UCSD-AML1 (cell line): Measurements from ENCODE around the gene DGKD.
"Not testable (repeated sequence)": the region's sequence is repeated elsewhere in the genome, so short reads cannot be mapped to it uniquely, and the experiment has no call there.

Experiments
- DNase-seq: peaks from one replicate; lab custom pipeline; 2025; ENCODE audit not compliant: unreplicated experiment; lab: John Stamatoyannopoulos, UW

Gene DGKD

GRCh38 chr2:233361297-233361696 lies 7.0 kb downstream of the DGKD start:
- no peak for DNase-seq

DNA sequence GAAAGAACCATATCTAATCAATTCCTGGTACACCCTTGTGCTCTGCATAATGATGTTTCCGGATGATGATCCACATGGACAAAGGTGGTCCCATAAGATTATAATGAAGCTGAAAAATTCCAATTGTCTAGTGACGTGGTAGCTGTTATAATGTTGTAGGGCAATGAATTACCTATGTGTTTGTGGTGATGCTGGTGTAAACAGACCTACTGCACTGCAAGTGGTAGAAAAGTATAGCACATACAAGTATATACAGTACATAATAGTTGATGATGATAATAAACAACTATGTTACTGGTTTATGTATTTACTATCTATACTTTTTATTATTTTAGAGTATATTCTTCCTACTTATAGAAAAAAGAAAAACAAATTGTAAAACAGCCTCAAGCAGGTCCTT lies 8.4 kb downstream of the DGKD start:
- DNase-seq, result no peak

- no peak for DNase-seq
Measured at GRCh38 chr2:233363744-233364235, 9.5 kb downstream of the DGKD start.

GRCh38 chr2:233365861-233366520 lies 11.7 kb downstream of the DGKD start:
- no peak for DNase-seq

GRCh38 chr2:233367586-233367985 lies 13.3 kb downstream of the DGKD start:
- no peak for DNase-seq

DNA sequence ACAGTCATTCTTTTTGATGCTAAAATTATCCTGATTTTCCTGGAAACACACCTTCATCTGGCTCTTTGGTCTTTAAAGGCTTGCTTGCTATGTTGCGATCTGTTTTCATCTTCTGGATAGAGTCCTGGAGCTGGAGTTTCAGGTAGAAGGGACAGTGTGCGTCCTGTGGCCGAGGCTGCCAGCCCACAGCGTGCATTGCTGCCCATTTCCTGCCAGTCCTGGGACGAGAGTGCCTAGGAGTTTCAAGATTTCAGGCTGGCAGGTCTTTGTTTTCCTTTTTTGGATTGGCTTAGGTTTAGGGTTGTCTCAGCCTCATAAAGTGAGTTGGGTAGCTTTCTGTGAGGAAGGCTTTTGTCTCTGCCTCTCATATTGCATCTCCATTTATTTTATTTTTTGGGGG lies 14.5 kb downstream of the DGKD start:
- no peak for DNase-seq

- DNase-seq, result no peak
Measured at GRCh38 chr2:233369462-233369861, 15.2 kb downstream of the DGKD start.

DNA sequence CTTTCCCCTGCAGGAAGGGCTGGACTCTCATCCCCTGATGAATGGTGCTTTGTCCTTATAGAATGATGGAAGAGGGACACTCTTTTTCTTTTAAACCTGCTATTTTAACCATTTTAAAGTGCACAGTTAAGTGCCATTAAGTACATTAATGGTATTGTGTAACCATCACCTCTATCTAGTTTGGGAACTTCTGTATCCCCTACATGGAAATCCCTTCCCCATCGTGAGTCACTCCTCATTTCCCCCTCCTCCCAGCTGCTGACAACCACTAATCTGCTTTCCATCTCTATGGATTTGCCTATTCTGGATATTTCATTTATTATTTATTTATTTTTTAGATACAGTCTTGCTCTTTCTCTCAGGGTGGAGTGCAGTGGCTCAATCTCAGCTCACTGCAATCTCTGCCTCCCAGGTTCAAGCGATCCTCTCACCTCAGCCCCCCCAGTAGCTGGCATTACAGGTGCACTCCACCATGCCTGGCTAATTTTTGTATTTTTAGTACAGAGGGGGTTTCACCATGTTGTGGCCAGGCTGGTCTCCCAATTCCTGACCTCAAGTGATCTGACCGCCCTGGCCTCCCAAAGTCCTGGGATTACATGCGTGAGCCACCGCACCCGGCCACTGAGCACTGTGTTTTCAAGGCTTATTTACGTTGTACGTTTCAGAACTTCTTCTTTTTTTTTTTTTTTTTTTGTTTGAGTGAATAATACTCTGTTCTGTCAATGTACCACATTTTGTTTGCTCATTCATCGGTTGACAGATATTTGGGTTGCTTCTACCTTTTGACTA lies 15.8 kb downstream of the DGKD start:
- no peak for DNase-seq

DNA sequence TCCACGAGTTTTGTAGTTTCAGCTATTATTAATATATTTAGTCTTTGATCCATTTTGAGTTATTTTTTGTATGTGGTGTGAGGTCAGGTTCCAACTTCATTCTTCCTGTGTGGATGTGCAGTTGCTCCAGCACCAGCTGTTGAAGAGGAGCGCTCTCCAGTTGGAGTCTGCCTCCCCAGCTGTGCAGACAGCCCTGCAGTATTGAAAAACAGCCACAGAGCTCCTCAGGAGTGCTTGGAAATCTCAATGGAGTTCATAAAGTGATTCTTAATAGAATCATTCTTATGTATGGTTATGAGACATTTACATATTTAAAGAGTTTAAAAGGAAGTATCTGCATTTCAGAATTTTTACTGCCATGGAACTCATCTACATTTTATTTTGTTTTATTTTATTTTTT lies 17.3 kb downstream of the DGKD start:
- no peak for DNase-seq

DNA sequence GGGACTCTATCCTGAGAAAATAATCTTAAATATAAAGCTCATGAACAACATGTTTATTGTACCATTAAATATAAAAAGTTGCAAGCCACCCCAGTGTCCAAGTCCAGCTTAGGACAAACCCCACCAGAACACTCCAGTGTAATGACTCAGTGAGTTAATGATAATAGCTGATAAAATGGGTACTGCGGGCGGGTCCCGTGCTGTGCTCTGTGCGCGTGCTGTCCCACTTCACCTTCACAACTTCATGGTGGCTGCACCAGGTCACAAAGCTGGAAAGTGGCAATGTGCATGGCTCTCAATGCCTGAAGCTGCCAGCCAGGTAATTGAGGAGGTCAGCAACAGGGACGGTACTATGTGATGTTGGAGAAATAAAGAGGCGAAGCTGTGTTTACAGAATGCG lies 18.6 kb downstream of the DGKD start:
- no peak for DNase-seq

DNA sequence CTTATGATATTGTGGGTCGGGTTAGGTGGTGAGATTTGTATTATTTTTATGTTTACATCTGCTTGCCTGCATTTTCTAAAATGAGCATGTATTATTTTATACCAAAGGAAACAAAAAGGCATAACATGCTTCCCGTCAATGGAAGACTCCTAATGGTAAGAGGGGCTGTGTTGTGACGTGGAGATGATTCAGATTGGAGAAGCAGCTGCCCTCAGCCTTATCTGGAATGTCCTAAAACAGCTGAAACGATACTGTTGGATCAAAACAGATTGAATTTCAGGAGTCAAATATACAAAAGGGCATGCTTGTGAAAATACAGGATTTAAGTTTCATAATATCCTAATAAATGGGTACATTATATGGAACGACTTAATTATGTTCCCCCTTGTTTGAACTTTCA lies 19.0 kb downstream of the DGKD start:
- DNase-seq, result no peak

DNA sequence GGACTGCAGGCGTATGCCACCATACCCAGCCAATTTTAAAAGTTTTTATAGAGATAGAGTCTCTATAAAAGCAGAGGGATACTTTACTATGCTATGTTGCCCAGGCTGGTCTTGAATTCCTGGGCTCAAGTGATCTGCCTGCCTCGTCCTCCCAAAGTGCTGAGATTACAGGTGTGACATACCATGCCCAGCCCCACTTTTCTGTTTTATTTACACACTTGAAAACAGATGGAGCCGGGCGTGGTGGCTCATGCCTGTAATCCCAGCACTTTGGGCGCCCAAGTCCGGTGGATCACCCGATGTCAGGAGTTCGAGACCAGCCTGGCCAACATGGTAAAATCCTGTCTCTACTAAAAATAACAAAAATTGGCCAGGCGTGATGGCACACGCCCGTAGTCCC lies 20.5 kb downstream of the DGKD start:
- DNase-seq, result not testable (repeated sequence)

DNA sequence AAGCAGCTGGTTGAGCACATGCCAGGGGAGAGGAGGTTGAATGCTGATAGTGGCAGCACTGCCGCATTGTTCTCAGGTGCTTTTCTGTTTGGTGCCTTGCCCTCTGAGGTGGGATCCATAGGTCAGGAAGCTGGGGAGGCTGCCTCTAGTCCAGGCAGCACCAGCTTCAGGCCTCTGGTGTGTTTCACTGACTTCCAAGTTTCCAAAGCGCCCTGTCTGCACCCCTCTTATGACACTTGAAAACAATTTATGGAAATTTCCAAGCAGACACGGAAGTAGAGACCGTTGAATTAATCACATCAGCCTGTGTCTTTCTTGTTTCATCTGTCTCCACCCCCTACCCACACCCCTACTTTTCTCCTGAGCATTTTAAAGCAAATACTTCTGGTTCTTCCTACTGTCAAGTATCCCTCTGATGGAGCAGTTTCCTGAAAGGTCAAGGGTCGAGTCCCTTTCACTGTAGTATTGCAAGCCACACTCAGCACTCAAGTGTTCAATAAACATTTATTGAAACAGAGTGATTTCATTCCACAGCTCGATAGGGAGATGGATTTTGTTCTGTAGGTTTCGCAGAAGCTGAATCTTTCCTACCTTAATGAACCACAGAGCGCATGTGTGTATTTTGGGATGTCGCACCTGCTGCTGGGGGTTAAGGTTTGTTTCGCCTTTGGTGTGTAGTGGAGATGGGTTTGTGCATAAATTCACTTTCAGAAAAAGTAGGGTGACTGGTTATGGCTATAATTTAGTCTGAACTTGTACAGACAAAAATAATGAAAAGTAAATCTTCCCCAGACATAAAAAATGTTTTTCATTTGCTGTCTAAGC lies 21.4 kb downstream of the DGKD start:
- no peak for DNase-seq

- no peak for DNase-seq
Measured at GRCh38 chr2:233379034-233379433, 24.7 kb downstream of the DGKD start.

- DNase-seq, result no peak
Measured at GRCh38 chr2:233379441-233379840, 25.1 kb downstream of the DGKD start.

- DNase-seq, result no peak
Measured at GRCh38 chr2:233380132-233380895, 26.0 kb downstream of the DGKD start.

DNA sequence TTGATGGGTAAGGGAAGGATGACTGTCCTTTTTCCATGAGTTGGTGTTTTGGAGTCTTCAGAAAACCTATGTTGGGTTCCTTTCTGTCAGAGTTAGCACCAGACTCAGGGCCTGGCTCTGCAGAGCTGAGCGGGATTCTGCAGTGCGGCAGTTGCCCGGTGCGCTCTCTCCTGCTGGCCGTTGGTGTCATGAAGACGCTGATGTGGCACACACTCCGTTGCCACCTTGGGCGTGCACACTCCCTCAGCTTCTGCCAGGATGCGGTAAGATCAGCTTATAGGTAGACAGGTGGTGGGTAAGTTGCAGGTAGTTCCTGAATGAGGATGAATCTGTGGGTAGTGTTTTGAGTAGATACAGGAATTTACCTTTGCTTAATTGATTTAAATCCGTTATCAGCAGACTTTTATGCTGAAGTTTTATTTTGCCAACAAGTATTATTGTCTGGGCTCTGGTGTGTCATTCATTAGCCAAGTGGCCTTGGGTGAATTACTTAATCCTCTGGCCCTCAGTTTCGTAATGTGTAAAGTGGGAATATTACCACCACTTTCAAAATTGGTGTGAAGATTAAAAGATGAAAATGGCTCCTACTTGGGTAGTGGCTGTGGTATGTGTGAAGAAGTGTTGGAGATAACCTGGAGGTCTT lies 26.8 kb downstream of the DGKD start:
- no peak for DNase-seq

GRCh38 chr2:233381638-233381995 lies 27.3 kb downstream of the DGKD start:
- DNase-seq, result no peak

DNA sequence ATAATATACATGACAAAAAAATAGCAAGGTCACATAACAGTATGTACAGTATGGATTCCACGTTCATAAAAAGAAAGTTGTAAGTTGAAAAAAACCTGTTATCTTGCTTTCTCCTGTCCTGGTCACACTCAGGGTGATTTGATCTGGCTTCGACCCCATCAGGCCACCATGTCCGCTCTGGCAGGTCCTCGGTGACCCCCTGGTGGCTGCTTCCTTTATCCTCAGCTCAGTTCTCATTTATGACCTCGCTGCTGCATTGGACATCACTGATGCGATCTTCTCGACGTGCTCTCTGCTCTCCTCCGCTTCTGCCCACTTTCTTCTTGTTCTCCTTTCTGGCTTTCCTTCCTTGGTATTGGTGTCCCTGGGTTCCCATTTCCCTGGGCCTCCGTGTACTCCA lies 29.7 kb downstream of the DGKD start:
- no peak for DNase-seq

- no peak for DNase-seq
Measured at GRCh38 chr2:233384811-233385488, 30.7 kb downstream of the DGKD start.
